Keratinocyte (primary cell): Measurements from ENCODE around the gene NLRP11.

Experiments
- CTCF ChIP-seq, 3 experiments: IDR thresholded peaks in 1 of 3; conservative IDR thresholded peaks in 1 of 3; optimal IDR thresholded peaks in 1 of 3; 2 replicates in 2 of 3; 3 replicates in 1 of 3; pipeline versions ENCODE3 to v1.5.1; 2011; ENCODE audit warnings: low read length in 3 of 3, mild to moderate bottlenecking in 3 of 3, moderate library complexity in 2 of 3, control low read depth in 1 of 3, inconsistent platforms in 1 of 3; ENCODE audit not compliant: insufficient read depth in 2 of 3; ENCODE audit errors: extremely low read depth in 1 of 3
- EZH2 ChIP-seq: IDR thresholded peaks from one replicate; pipeline ENCODE4 v1.6.1; 2012; ENCODE audit warnings: inconsistent platforms, mild to moderate bottlenecking, low read length, moderate library complexity

- TF ChIP-seq CTCF (optimal IDR thresholded peaks at IDR 0.05 in 1 of 3, IDR thresholded peaks at IDR 0.05 in 1 of 3, conservative IDR thresholded peaks at IDR 0.05 in 1 of 3; ENCODE audit: extremely low read depth in 1 of 3, insufficient read depth in 2 of 3, low read length in 3 of 3) (no peak), EZH2 (no peak)
Observed at GRCh38 chr19:55766466-55766865, 65.3 kb downstream of the NLRP11 start.
